ENCODE data around the gene CANT1.

Gene CANT1

GRCh38 chr17:78993981-78994671, 15.4 kb downstream of the CANT1 start:
- DNase-seq = no peak

DNA sequence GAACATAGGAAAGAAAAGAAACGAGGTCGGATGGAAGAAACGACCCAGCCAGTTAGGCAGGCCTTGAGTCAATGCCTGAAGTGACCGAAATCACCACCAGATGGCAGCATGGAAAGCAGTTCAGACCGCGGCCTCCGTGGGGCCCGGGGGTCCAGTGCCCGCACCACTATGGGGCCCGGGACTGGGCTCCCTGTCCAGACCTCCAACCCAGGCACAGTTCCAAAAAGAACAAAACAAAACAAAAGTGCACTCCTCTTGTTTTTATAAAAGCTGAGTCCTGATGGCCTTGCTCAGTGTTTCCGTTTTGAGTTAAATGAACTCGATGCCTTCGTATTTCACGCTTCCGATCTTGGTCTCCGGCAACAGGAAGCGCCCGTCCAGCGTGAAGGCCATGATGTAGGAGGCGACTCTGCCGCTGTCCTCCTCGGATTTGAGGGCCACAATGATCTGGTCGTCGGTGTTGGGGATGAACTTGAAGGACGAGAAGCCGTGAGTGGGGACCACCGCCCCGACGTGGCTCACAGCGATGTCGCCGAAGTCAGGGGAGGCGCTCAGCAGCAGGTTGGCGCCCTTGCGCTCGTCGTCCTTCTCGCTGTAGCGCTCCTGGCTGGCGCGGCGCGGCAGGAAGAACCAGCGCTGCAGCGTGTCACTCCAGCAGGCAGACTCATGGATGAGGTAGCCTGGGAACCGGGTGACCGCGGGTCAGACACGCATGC, 16.2 kb downstream of the CANT1 start:
- DNase-seq = no peak

GRCh38 chr17:78992542-78993212, 16.9 kb downstream of the CANT1 start:
- DNase-seq = no peak

GRCh38 chr17:78991906-78992532, 17.5 kb downstream of the CANT1 start:
- DNase-seq = no peak

GRCh38 chr17:78991017-78991738, 18.4 kb downstream of the CANT1 start:
- DNase-seq = no peak

DNA sequence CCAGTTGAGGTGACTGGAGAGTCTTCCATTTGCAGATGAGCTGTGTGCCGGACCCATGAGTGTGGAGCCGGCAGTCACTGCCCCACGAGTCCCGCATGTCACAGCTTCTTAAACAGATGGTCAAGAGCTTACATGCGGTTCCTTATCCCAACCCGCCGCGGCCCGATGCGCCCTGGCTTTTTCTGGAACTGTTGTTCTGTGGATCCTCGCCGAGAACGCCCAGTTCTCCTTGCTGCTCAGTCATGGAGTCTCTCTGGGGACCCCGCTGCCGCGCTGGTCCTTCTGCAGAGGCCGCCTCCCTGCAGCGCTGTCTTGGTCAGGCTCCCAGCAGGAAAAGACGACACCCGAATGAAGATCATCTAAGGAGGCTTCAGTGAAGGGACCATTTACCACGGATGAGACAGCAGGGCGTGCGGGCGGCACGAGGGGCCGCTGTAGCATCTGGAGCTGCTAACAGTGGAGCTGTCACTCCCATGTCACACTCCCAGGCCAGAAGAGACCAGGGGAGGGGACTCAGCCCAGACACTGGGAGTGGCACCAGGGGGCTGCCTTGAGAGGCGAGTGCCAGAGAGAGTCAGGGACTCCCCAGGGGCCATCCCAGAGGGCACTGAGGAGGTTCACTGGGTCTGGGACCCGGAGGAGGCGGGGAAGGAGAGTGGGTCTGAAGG, 19.1 kb downstream of the CANT1 start:
- DNase-seq = no peak

DNA sequence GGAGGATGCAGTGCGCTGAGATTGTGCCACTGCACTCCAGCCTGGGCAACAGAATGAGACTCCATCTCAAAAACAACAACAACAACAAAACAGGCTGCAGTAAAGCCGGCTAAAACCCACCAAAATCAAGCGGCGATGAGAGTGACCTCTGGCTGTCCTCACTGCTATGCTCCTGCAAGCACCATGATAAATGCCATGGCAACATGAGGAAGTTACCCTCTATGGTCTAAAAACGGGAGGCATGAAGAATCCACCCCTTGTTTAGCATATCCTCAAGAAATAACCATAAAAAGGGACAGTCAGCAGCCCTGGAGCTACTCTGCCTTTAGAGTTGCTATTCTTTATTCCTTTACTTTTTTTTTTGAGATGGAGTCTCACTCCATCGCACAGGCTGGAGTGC, 21.4 kb downstream of the CANT1 start:
- DNase-seq = no peak

DNA sequence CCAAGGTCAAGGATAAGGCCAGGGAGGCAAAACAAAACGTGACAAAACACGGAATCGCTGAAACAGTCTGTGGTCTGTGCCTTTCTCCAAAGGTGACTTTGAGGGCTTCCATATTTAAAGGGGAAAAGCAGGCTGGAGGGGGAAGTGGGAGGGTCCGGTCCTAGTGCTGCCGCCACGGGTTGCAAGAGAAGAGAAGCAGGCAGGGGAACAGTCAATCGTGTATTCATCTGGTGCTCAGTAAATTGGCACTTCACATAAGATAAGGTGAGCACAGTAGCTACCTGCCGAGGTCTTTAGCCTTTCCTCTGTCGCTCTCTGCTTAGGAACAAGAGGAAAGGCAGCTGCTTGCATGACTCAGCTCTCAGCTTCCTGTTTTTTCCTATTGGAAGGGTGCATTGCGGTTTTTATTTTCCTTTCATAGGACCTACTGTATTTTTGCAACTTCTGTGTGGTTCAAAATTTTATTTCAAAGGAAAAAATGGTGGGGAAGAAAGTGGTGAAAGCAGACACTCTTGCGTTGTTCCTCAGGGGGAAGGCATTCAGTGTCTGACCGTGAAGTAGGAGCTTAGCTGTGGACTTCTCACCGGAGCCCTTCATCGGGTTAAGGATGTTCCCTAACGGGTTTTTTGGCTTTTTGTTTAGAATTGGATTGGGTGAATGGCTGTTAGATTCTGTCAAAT, 22.8 kb downstream of the CANT1 start:
- no peak for DNase-seq

DNA sequence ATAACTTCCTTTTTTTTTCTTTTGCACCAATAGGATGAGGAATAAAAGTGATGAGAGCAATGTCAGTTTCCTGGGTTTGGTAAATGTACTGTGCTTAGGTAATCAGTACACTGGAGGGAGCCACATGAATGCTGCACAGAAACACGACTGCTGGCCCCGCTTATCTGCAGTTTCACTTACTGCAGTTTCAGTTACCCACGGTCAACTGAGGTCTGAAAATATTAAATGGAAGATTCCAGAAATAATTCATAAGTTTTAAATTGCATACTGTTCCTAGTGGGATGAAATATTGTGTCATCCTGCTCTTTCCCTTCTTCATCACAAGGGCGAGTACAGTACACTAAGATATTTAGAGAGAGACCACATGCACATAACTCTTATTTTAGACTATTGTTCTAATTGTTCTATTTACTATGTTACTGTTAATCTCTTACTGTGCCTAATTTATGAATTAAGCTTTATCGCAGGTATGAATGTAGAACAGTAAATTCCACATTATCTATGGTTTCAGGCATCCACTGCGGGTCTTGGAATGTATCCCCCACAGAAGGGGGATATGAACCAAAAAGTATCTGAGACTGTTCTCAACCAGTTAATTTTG, 23.4 kb downstream of the CANT1 start:
- peak; percentile 19 for DNase-seq

DNA sequence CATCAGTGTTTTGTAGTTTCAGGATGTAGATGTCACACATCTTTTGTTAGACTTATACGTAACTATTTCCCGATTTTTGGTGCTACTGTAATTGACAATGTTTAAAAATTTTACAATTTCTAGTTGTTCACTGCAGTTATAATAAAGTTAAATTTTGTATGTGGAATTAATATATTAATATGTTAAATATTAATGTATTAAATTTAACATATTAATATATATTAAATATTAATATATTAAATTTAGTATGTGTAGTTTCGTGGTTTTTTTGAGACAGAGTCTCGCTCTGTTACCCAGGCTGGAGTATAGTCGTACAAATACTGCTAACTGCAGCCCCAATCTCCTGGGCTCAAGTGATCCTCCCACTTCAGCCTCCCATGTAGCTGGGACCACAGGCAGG, 24.2 kb downstream of the CANT1 start:
- no peak for DNase-seq

DNA sequence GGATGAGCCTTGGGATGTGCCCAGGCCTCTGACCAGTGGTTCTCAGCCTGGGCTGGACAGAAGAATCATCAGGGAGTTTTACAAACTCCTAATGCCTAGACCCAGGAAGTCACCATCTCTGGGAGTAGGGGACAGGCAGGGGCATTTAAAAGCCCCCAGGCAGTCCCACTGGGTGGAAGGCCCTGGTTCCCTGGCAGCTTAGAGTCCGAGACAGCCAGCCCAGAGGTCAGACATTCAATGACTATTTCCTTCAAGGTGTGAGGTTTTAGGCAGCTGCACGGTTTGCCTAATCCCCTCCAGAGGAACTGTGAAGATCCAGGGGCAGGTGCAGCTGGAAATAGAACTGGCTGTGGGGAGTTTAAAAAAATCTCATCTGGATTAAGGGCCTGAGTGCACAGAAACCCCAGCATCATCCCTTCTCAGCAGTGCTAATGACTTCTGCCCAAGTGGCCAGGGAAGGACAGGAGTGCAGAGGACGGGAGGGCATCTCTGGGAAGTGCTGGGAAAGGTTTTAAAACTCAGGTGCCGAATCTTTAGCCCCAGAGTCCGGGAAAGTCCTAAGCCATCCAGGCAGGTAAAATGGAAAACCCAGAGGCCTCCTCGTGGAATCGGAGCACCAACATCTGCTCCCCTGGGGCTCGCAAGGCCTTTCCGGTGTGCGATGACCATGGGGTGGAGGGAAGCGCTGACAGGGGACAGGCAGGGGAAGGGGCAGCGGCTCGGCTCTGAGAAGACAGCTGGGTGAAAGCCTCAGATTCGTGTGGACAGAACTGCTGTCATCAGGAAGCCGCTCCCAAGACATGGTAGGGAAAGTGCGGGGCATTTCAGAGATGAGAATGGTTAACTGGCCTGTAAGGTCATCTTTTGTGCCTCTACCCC, 28.3 kb downstream of the CANT1 start:
- DNase-seq = no peak

DNA sequence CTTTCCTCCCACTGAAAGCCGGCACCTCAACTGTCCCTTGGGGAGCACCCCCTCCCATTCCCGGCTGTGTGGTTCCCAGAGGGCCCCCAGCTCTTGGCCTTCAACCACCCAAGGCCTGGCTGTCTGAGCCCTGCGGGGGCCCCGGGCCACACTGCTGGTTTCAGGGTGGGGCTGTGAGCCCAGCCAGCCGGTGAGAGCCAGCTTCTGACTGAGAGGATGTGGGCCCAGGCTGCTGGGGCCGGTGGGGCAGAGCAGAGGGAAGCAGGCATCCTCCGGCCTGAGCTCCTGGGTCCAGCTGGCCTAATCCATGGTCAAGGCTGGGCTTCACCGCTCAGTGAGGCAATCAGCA, 29.0 kb downstream of the CANT1 start:
- DNase-seq = no peak

- peak; percentile 22 for DNase-seq
Measured at GRCh38 chr17:78979780-78980623, 29.6 kb downstream of the CANT1 start, which contains the start of gene LGALS3BP. Gene LGALS3BP, minus strand, starts transcription at chr17:78979923. Its CDS starts 2,732 bp downstream, at chr17:78977191.

GRCh38 chr17:78977997-78978973, 31.3 kb downstream of the CANT1 start:
- DNase-seq = no peak

GRCh38 chr17:78977681-78977943, 32.0 kb downstream of the CANT1 start:
- DNase-seq = no peak

GRCh38 chr17:78976907-78977680, 32.5 kb downstream of the CANT1 start:
- DNase-seq = no peak

Data from CD4-positive, alpha-beta T cell treated with Interferon gamma for 1 hour (primary cell).